Stimulated activated CD8-positive, alpha-beta memory T cell treated with anti-CD3 and anti-CD28 coated beads, Interleukin-4, amount 100 ng/mL, for 4 hours (primary cell): ENCODE measurements around the gene LCN1.

Experiments
- DNase-seq, 2 donors: peaks; one replicate each; pipeline ENCODE4 v3.0.0-alpha.2; 2020; ENCODE audit warnings: low read depth in 2 of 2, low spot score in 1 of 2

The LCN1 gene

DNA sequence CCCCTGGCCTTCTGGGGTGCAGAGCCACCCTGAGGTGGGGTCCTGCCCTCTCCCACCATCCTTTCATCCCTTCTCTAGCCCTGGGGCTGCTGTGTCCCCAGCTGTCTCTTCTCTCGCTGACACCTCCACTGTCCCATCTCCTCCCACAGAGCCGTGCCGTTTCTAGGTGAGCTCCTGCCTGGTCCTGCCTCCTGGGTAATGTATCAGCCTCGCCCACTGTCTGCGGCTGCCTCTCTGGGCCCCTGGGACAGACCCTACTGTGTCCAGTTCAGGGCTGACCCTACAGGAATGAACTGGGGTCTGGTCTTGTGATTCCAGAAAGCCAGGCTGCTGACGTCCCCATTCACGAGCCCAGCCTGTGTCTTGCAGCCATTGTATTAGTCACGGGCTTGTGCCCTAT is 44.4 kb downstream of the LCN1 start:
- DNase-seq, result no peak

DNA sequence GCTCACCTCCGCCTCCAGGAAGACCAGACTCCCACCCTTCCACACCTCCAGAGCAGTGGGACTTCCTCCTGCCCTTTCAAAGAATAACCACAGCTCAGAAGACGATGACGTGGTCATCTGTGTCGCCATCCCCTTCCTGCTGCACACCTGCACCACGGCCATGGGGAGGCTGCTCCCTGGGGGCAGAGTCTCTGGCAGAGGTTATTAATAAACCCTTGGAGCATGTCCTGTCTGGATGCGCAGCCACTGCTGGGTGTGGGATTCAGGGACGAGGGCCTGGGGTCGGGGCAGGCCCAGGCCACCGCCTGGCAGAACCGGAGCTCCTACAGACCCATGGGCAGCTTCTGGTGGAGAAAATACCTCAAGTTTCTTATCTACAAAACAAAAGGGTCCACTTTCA is 45.3 kb downstream of the LCN1 start:
- DNase-seq, result no peak

DNA sequence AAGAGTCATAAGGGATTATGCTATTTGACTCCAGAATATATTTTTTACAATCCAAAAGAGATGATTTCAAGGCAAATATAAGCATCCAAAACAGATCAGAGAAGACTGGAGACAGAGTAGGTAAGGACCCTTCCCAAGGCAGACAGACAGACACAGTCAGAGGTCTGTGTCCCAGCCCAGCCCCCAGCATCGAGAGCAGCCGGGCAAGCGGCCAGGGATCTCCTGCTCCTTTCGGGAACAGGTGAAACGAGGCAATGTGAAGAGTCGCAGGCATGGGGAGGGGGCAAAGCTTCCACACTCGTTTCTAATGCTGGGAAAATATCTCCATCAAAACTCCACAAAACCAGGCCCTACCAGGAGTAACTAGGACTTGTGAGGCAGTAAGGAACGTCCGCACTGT is 46.1 kb downstream of the LCN1 start:
- DNase-seq, result no peak

DNA sequence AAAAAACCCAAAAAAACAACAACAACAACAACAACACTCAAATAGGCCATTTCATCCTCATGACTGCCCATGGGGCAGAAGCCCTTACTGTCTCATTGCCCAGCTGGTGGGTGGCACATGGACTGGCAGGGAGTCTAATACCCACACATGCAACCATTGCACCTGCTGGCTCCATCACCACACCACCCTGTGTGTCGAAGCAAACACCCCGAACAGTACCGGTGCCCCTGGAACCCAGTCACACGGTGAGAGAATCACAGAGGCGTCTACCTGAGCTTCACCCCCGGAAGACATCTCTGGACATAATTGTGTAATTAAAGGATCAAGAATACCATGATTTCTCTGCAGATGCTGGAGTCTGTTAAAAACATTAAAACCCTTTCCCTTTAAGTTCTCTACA is 46.8 kb downstream of the LCN1 start:
- no peak for DNase-seq

DNA sequence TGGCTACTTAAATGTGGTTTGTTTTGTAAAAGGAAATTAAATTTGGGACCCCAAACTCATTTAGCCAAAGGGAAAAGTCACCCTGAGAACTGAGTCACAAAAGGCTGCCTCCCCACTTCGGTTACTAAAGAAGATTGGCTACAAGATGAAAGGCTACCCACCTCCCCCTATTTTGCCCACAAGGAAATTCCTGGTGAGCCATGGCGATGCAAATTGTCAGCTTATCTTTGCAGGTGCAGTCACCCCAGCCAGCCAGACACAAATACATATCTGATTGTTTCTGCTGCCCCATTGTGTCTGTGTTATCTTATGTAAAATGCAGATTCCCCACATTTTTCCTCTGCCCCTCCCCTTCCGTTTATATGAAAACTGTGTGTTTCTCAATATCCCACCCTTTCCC is 49.2 kb downstream of the LCN1 start:
- DNase-seq, result no peak

DNA sequence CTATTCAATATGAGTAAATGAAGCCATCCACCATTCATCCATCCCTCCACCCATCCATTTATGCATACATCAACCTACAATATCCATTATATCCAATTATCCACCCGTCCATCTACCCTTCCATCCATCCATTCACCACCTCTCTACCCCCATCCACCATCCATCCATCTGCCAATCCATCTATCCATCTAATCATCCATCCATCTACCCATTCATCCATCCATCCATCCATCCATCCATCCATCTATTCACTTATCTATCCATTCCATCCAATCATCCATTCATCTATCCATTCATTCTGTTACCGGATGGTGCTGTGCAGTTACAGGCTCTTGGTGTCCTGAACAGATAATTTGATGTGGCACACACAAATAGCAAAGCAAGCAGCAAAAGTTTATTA is 51.0 kb downstream of the LCN1 start:
- DNase-seq, result no peak

DNA sequence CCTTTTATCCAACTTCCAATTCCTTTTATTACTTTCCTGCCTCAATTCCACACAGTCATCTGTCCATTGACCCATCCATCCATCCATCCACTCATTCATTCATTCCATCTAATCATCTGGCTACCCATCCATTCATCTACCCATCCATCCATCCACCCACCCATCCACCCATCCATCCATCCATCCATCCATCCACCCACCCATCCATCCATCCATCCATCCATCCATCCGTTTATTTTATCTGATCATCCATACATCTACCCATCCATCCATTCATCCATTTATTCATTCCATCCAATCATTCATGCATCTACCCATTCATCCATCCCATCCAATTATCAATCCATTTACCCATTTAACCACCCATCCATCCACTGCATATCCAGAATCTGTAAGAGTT is 51.9 kb downstream of the LCN1 start:
- no peak for DNase-seq

DNA sequence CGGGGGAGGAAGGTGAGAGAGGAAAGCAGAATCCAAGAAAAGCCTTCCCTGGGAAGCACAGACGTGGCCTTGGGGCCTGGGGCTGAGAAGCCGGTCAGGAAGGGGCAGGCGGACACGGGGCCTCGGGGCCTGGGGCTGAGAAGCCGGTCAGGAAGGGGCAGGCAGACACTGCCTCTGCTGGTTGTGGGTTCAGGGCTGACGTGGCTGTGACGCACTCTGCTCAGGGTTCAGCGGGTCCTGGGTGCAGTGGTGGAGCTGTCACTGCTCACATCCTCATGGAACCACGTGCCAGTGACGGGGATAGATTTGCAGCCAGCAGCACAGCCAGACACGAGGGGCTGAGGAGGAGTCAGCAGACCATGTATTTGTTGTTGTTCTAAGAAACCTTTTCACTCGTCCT is 53.1 kb downstream of the LCN1 start:
- no peak for DNase-seq

DNA sequence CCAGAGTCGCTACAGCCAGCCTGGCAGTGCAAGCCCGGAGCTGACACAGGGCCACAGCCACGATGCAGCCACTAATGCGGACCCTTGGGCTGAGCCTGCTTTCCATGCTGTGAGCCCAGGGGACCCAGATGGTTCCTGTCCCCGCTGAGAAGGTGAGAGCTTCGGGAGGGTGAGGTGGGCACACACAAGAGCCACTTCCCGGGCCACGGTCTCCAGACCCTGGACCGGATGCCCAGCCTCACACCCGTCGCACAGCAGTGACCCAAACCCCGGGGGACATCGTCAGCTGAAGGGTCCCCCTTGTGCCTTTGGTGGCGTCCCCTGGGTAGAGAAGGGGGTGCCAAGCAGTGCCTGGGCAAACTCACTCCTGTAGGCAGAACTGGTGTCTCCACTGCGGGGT is 53.7 kb downstream of the LCN1 start:
- no peak for DNase-seq
